Smooth muscle cell (in vitro differentiated cells): ENCODE data around the gene BTN2A1. TPM values are rescaled to one million over a fixed set of nuclear protein-coding genes. Genes with fewer than 3 reads are reported as not detected.

Experiments
- DNase-seq: peaks from one replicate; lab custom pipeline; 2025; ENCODE audit not compliant: unreplicated experiment; lab: John Stamatoyannopoulos, UW
- H2AFZ ChIP-seq: fragments of 200-600 bp; sonication (generic); 2 replicates; pipeline ENCODE4 v1.6.0; 2016; ENCODE audit warnings: antibody characterized with exemption, low read depth, mild to moderate bottlenecking
- H3F3A ChIP-seq: fragments of 200-600 bp; sonication (generic); 2 replicates; pipeline ENCODE4 v1.6.0; 2017; ENCODE audit warnings: antibody characterized with exemption, low read depth
- H3K27ac ChIP-seq: fragments of 200-600 bp; sonication (generic); 2 replicates; pipeline ENCODE4 v1.5.1; 2016; ENCODE audit warnings: low read depth, mild to moderate bottlenecking
- H3K27me3 ChIP-seq: fragments of 200-600 bp; sonication (generic); 2 replicates; pipeline ENCODE4 v1.6.1; 2016; ENCODE audit warnings: low read depth, mild to moderate bottlenecking
- H3K36me3 ChIP-seq: fragments of 200-600 bp; sonication (generic); 2 replicates; pipeline ENCODE4 v1.5.1; 2016; ENCODE audit warnings: low read depth
- H3K4me1 ChIP-seq: fragments of 200-600 bp; sonication (generic); 2 replicates; pipeline ENCODE4 v1.5.1; 2016; ENCODE audit warnings: low read depth
- H3K4me2 ChIP-seq: fragments of 200-600 bp; sonication (generic); 2 replicates; pipeline ENCODE4 v1.6.0; 2016; ENCODE audit warnings: mild to moderate bottlenecking
- H3K4me3 ChIP-seq: fragments of 200-600 bp; sonication (generic); 2 replicates; pipeline ENCODE4 v1.5.1; 2016; ENCODE audit warnings: mild to moderate bottlenecking
- H3K79me2 ChIP-seq: fragments of 200-600 bp; sonication (generic); 2 replicates; pipeline ENCODE4 v1.6.0; 2016; ENCODE audit warnings: low read depth, mild to moderate bottlenecking
- H3K9ac ChIP-seq: fragments of 200-600 bp; sonication (generic); 2 replicates; pipeline ENCODE4 v1.6.0; 2016; ENCODE audit warnings: low read depth
- H3K9me3 ChIP-seq: fragments of 200-600 bp; sonication (generic); replicated peaks from 2 replicates; pipeline ENCODE4 v1.5.1; 2016; ENCODE audit warnings: low read depth
- H4K20me1 ChIP-seq: fragments of 200-600 bp; sonication (generic); 2 replicates; pipeline ENCODE4 v1.6.0; 2016; ENCODE audit warnings: low read depth
- WGBS: methylation state at CpG from one replicate; pipeline ENCODE4 v1.1.7; 2016; ENCODE audit warnings: low lambda C conversion rate; 5-methylcytosine and 5-hydroxymethylcytosine counted together
- polyA plus RNA-seq: library from polyadenylated mRNA; unstranded; fragments of >200 nt; fragmentation: Nextera tagmentation; extraction: Ambion mirVana; gene quantifications from 2 replicates; pipeline ENCODE4 v1.2.1, GENCODE V29; 2016
- total RNA-seq: library from RNA; depleted of rRNA; stranded (reverse); fragments of >200 nt; gene quantifications from 2 replicates; pipeline ENCODE4 v1.2.3, GENCODE V29; 2014
- TF ChIP-seq, protein P1 (sequence below): fragments of 200-600 bp; sonication (generic); IDR thresholded peaks from 2 replicates; pipeline ENCODE4 v1.5.1; 2017; ENCODE audit warnings: borderline replicate concordance, mild to moderate bottlenecking, antibody characterized with exemption; ENCODE audit not compliant: insufficient read depth, poor library complexity, severe bottlenecking

The BTN2A1 gene
- total and polyA plus RNA-seq, 2 experiments from 2014 or later = 36.3 to 40.5 TPM

DNA sequence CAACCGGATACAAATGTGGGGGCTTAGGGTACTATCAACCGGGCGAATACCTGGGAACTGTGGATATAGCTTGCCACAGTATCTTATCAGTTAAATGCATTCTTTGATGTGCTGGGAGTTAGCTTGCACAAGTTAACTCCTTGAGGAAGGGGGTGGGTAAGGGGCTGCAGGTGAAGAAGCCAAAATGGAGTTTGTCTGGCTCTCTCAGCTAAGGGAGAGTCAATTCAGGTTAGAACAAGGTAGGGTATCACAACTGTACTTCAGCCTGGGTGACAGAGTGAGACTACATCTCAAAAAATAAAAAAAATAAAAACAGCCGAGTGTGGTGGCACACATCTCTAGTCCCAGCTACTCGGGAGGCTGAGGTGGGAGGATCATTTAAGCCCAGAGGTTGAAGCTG, 33.8 kb downstream of the BTN2A1 start:
- H3K4me2 ChIP-seq = no peak overlapping the region
- no peaks in the 10 kb centered on the region for H4K20me1 ChIP-seq
- no peaks in the 10 kb centered on the region for H3K4me1 ChIP-seq
- no peak overlapping the region for H3K4me3 ChIP-seq
- no peak overlapping the region for H3K27ac ChIP-seq
- no peak overlapping the region for H3K9ac ChIP-seq
- H2AFZ ChIP-seq = no peak overlapping the region
- peaks cover 3% of the 10 kb centered on the region for H3K27me3 ChIP-seq
- 90% methylated on average over 5 of the region's 5 CpGs for WGBS
- no peaks in the 10 kb centered on the region for H3K36me3 ChIP-seq
- H3K79me2 ChIP-seq = no peaks in the 10 kb centered on the region
- TF ChIP-seq, protein P1, sequence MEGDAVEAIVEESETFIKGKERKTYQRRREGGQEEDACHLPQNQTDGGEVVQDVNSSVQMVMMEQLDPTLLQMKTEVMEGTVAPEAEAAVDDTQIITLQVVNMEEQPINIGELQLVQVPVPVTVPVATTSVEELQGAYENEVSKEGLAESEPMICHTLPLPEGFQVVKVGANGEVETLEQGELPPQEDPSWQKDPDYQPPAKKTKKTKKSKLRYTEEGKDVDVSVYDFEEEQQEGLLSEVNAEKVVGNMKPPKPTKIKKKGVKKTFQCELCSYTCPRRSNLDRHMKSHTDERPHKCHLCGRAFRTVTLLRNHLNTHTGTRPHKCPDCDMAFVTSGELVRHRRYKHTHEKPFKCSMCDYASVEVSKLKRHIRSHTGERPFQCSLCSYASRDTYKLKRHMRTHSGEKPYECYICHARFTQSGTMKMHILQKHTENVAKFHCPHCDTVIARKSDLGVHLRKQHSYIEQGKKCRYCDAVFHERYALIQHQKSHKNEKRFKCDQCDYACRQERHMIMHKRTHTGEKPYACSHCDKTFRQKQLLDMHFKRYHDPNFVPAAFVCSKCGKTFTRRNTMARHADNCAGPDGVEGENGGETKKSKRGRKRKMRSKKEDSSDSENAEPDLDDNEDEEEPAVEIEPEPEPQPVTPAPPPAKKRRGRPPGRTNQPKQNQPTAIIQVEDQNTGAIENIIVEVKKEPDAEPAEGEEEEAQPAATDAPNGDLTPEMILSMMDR = no peak
- H3K9me3 ChIP-seq = no peaks in the 10 kb centered on the region
- no peak for DNase-seq
- no peaks in the 10 kb centered on the region for H3F3A ChIP-seq

DNA sequence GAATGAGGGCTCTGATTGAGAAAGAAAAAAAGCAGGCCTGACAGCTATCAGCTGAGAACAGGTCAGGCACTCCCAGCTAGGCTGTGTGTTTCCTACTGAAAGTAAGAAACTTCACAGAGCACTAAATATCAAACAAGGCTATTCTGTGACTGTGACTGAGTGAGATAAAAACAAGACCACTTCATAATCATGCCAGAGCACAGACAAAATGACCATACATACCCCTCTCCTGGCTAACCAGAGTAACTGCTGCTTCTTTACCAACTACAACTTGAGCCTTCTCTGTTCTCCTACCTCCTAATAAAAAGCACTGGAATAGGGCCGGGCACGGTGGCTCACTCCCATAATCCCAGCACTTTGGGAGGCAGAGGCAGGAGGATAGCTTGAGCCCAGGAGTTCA, 35.5 kb downstream of the BTN2A1 start:
- Histone ChIP-seq H3K4me3 (no peak overlapping the region), H3K4me2 (no peak overlapping the region), H3K27ac (no peak overlapping the region), H4K20me1 (no peaks in the 10 kb centered on the region), H3F3A (no peaks in the 10 kb centered on the region), H3K4me1 (no peaks in the 10 kb centered on the region), H3K79me2 (no peaks in the 10 kb centered on the region), H2AFZ (no peak overlapping the region), H3K9ac (no peak overlapping the region), H3K27me3 (peaks cover 3% of the 10 kb centered on the region), H3K36me3 (no peaks in the 10 kb centered on the region), H3K9me3 (no peaks in the 10 kb centered on the region)
- no peak for DNase-seq
- WGBS = 66% methylated on average over 2 of the region's 2 CpGs
- TF ChIP-seq, protein P1 = peak; percentile 17

DNA sequence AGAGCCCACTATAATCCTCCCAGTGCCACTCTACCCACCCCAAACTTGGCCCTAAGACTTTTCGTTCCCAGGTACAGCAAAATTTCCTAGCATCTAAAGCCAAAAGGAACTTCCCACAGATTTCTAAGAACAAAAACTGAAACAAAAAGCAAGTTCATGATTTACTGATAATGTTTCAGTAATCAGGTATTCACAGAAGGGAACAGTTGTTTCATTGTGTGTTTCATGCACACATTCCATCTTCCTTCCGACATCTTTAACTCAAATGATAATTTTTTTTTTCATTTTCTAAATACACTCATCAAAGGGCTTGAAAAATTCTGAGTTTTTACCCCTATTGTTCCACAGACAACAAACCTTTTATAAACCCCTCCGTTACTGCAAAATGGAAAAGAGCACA, 36.4 kb downstream of the BTN2A1 start:
- H3K9me3 ChIP-seq = no peaks in the 10 kb centered on the region
- H3K27ac ChIP-seq = no peak overlapping the region
- H3F3A ChIP-seq = no peaks in the 10 kb centered on the region
- no peaks in the 10 kb centered on the region for H3K79me2 ChIP-seq
- 94% methylated on average over 3 of the region's 3 CpGs for WGBS
- no peaks in the 10 kb centered on the region for H3K36me3 ChIP-seq
- H2AFZ ChIP-seq = no peak overlapping the region
- TF ChIP-seq, protein P1 = no peak
- H3K4me1 ChIP-seq = no peaks in the 10 kb centered on the region
- no peak overlapping the region for H3K4me2 ChIP-seq
- peaks cover 3% of the 10 kb centered on the region for H3K27me3 ChIP-seq
- DNase-seq = no peak
- H4K20me1 ChIP-seq = no peaks in the 10 kb centered on the region
- no peak overlapping the region for H3K4me3 ChIP-seq
- no peak overlapping the region for H3K9ac ChIP-seq

DNA sequence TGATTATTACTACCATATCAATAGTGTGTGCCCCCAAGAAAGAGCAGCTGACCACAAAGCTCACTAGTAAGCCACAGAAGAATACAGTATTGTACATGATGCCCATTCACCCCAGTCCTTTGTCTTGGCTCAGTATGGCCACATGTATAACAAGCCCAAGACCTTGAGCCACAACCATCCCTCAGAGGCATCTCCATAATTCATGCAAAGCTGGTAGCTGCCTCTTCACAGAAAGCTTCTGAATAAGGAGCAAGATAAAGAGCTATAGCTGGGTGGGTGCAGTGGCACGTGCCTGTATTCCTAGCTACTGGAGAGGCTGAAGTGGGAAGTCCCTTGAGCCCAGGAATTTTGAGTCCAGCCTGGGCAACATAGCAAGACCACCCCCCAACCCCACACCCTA, 37.5 kb downstream of the BTN2A1 start:
- peaks cover 10% of the 10 kb centered on the region for H3K27me3 ChIP-seq
- 83% methylated on average over 1 of the region's 1 CpG for WGBS
- no peaks in the 10 kb centered on the region for H3K4me1 ChIP-seq
- H3K9me3 ChIP-seq = no peaks in the 10 kb centered on the region
- no peak overlapping the region for H3K4me3 ChIP-seq
- H3K79me2 ChIP-seq = no peaks in the 10 kb centered on the region
- TF ChIP-seq, protein P1 = no peak
- no peaks in the 10 kb centered on the region for H4K20me1 ChIP-seq
- no peaks in the 10 kb centered on the region for H3F3A ChIP-seq
- no peaks in the 10 kb centered on the region for H3K36me3 ChIP-seq
- no peak for DNase-seq
- H3K9ac ChIP-seq = no peak overlapping the region
- H3K4me2 ChIP-seq = no peak overlapping the region
- no peak overlapping the region for H2AFZ ChIP-seq
- H3K27ac ChIP-seq = no peak overlapping the region
